ENCODE results near the gene METTL3.

- no peak for TF ChIP-seq POLR2A (IDR thresholded peaks at IDR 0.05)
- TF ChIP-seq, protein P1, sequence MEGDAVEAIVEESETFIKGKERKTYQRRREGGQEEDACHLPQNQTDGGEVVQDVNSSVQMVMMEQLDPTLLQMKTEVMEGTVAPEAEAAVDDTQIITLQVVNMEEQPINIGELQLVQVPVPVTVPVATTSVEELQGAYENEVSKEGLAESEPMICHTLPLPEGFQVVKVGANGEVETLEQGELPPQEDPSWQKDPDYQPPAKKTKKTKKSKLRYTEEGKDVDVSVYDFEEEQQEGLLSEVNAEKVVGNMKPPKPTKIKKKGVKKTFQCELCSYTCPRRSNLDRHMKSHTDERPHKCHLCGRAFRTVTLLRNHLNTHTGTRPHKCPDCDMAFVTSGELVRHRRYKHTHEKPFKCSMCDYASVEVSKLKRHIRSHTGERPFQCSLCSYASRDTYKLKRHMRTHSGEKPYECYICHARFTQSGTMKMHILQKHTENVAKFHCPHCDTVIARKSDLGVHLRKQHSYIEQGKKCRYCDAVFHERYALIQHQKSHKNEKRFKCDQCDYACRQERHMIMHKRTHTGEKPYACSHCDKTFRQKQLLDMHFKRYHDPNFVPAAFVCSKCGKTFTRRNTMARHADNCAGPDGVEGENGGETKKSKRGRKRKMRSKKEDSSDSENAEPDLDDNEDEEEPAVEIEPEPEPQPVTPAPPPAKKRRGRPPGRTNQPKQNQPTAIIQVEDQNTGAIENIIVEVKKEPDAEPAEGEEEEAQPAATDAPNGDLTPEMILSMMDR (IDR thresholded peaks at IDR 0.05): no peak
Measured at GRCh38 chr14:21533294-21533693, 22.2 kb upstream of the METTL3 start.
